WTC11 (cell line): ENCODE data around the gene CC2D1A. TPM values are rescaled to one million over a fixed set of nuclear protein-coding genes. Genes with fewer than 3 reads are reported as not detected.

Experiments used
- ATAC-seq: fragments of 200-7000 bp; cut with Tn5 transposase; 2 replicates; pipeline ENCODE4 v1.10.0; 2021; ENCODE audit warnings: mild to moderate bottlenecking, moderate library complexity
- CTCF ChIA-PET: fragments of 300-600 bp; sonication (Branson Sonifier 250); formaldehyde crosslinking; loops from one replicate; lab custom pipeline; 2021; ENCODE audit warnings: antibody characterized with exemption; lab: Charles Lee
- POLR2A ChIA-PET: fragments of 350-600 bp; sonication (Branson Sonifier 250); formaldehyde crosslinking; loops from one replicate; lab custom pipeline; 2021; ENCODE audit warnings: antibody characterized with exemption; lab: Charles Lee
- DNase-seq: peaks from one replicate; pipeline ENCODE4 v3.0.0; 2021; ENCODE audit warnings: low spot score
- H3K27ac Mint-ChIP-seq: 2 replicates; pipeline ENCODE4 v1.8.0; 2021; ENCODE audit warnings: mixed read lengths
- H3K27me3 Mint-ChIP-seq: 2 replicates; pipeline ENCODE4 v1.8.0; 2021; ENCODE audit warnings: low read depth, mild to moderate bottlenecking, moderate library complexity, mixed read lengths
- H3K36me3 Mint-ChIP-seq: 2 replicates; pipeline ENCODE4 v1.8.0; 2021; ENCODE audit warnings: mixed read lengths
- H3K4me1 Mint-ChIP-seq: 2 replicates; pipeline ENCODE4 v1.8.0; 2022; ENCODE audit warnings: mixed read lengths
- H3K4me3 Mint-ChIP-seq: 2 replicates; pipeline ENCODE4 v1.8.0; 2021; ENCODE audit warnings: mild to moderate bottlenecking, moderate library complexity, mixed read lengths
- H3K9me3 Mint-ChIP-seq: 2 replicates; pipeline ENCODE4 v1.8.0; 2021; ENCODE audit warnings: mixed read lengths
- ARID4B ChIP-seq: sonication (generic); formaldehyde crosslinking; IDR thresholded peaks from 2 replicates; pipeline ENCODE4 v1.8.0; 2023; ENCODE audit warnings: missing genetic modification reagents, mild to moderate bottlenecking, borderline replicate concordance
- FOXK1 ChIP-seq: sonication (generic); formaldehyde crosslinking; IDR thresholded peaks from 2 replicates; pipeline ENCODE4 v1.8.0; 2022; ENCODE audit warnings: mild to moderate bottlenecking, moderate library complexity, missing genetic modification reagents
- IRF2 ChIP-seq: sonication (generic); formaldehyde crosslinking; IDR thresholded peaks from 2 replicates; pipeline ENCODE4 v1.8.0; 2022; ENCODE audit warnings: low read depth, missing genetic modification reagents, borderline replicate concordance
- MYBL2 ChIP-seq: sonication (generic); formaldehyde crosslinking; IDR thresholded peaks from 2 replicates; pipeline ENCODE4 v1.8.1; 2023; ENCODE audit warnings: mild to moderate bottlenecking, moderate library complexity, missing genetic modification reagents
- NFE2L1 ChIP-seq: sonication (generic); formaldehyde crosslinking; IDR thresholded peaks from 2 replicates; pipeline ENCODE4 v1.8.1; 2023; ENCODE audit warnings: missing genetic modification reagents
- RORB ChIP-seq: fragments of 250-450 bp; sonication (Bioruptor Pico); IDR thresholded peaks from 2 replicates; pipeline ENCODE4 v1.9.0; 2021; ENCODE audit warnings: mild to moderate bottlenecking
- SP1 ChIP-seq: sonication (generic); formaldehyde crosslinking; conservative IDR thresholded peaks from 2 replicates; pipeline ENCODE4 v1.8.1; 2022; ENCODE audit warnings: missing genetic modification reagents
- ZMAT4 ChIP-seq: fragments of 250-450 bp; sonication (Bioruptor Pico); IDR thresholded peaks from 2 replicates; pipeline ENCODE4 v1.9.0; 2021; ENCODE audit warnings: mild to moderate bottlenecking
- ZNF219 ChIP-seq: sonication (generic); formaldehyde crosslinking; IDR thresholded peaks from 2 replicates; pipeline ENCODE4 v1.8.0; 2023; ENCODE audit warnings: missing genetic modification reagents, mild to moderate bottlenecking, borderline replicate concordance
- ZNF232 ChIP-seq: sonication (generic); formaldehyde crosslinking; IDR thresholded peaks from 2 replicates; pipeline ENCODE4 v1.8.0; 2022; ENCODE audit warnings: mild to moderate bottlenecking, missing genetic modification reagents
- ZNF281 ChIP-seq: sonication (generic); formaldehyde crosslinking; IDR thresholded peaks from 2 replicates; pipeline ENCODE4 v1.8.0; 2023; ENCODE audit warnings: mild to moderate bottlenecking, missing genetic modification reagents
- ZNF416 ChIP-seq: fragments of 250-450 bp; sonication (Bioruptor Pico); IDR thresholded peaks from 2 replicates; pipeline ENCODE4 v1.9.0; 2021; ENCODE audit warnings: mild to moderate bottlenecking, inconsistent platforms
- total RNA-seq: library from RNA; stranded (reverse); gene quantifications from 3 replicates; pipeline ENCODE4 v1.2.3, GENCODE V29; 2021
- TF ChIP-seq, protein P1 (sequence below): sonication (generic); formaldehyde crosslinking; IDR thresholded peaks from 2 replicates; pipeline ENCODE4 v1.8.0; 2022; ENCODE audit warnings: mild to moderate bottlenecking, missing genetic modification reagents
- TF ChIP-seq, protein P2 (sequence below): sonication (generic); formaldehyde crosslinking; IDR thresholded peaks from 2 replicates; pipeline ENCODE4 v1.8.1; 2023; ENCODE audit warnings: mild to moderate bottlenecking, missing genetic modification reagents, moderate library complexity
- TF ChIP-seq, protein P3 (sequence below): fragments of 250-450 bp; sonication (Bioruptor Pico); IDR thresholded peaks from 2 replicates; pipeline ENCODE4 v1.9.0; 2021; ENCODE audit warnings: mild to moderate bottlenecking, borderline replicate concordance

CC2D1A gene
- total RNA-seq, 1 experiment from 2014 or later: 44.2 TPM

DNA sequence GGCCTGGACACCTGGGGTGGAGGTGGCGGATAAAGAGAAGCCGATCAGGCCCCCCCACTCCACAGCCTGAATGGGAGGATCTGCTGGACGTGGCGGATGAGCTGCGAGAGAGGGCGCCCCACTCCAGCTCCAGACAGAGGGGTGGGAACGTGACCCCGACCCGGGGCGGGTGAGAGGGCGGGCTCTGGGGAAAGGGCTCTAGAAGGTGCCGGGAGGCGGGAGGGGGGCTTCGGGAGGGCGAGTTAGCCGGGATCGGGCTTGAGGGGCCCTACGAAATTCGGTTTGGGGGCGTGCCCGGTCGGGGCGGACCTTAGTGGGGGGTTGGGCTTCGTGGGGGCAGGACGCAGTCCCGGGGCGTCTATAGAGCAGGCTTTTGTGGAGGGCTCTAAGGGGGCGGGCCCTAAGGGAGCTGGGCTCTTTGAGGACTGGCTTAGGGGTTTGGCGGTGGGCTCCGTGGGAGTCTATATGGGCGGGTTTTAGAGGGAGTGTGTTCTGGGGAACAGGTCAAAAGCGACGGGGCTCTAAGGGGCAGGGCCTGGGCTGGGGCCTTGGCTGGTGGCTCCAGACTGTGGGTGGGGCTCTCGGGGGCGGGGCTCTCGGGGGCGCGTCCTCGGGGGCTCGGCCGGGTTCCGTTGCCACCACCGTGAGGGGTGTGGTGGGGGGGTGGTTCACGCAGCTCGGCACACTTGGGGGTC lies 33.2 kb upstream of the CC2D1A start:
- DNase-seq (peak; percentile 89), ATAC-seq (peak; percentile 97)
- ChIA-PET CTCF (interaction anchor here (0.5 to 2.6 kb wide), 30 partner anchors 9 to 907 kb away, joined by 3 to 27 read pairs (median 4); partner anchors contain the start of genes ASF1B, C19orf67, DCAF15 and MISP3), POLR2A (interaction anchor here (0.7 kb wide), 4 partner anchors 26 to 627 kb away, joined by 3 to 11 read pairs (median 6); no protein-coding TSS in a partner anchor)
- TF ChIP-seq, protein P1, sequence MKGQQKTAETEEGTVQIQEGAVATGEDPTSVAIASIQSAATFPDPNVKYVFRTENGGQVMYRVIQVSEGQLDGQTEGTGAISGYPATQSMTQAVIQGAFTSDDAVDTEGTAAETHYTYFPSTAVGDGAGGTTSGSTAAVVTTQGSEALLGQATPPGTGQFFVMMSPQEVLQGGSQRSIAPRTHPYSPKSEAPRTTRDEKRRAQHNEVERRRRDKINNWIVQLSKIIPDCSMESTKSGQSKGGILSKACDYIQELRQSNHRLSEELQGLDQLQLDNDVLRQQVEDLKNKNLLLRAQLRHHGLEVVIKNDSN (CRISPR knock-in tag): peak; percentile 34; the same call in 1 of the 2 replicates
- TF ChIP-seq ZNF416 (CRISPR knock-in tag): no peak
- TF ChIP-seq, protein P2, sequence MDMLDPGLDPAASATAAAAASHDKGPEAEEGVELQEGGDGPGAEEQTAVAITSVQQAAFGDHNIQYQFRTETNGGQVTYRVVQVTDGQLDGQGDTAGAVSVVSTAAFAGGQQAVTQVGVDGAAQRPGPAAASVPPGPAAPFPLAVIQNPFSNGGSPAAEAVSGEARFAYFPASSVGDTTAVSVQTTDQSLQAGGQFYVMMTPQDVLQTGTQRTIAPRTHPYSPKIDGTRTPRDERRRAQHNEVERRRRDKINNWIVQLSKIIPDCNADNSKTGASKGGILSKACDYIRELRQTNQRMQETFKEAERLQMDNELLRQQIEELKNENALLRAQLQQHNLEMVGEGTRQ (CRISPR knock-in tag): peak; percentile 31; the same call in 1 of the 2 replicates
- TF ChIP-seq ZNF219 (CRISPR knock-in tag): no peak
- peak; percentile 29; the same call in 1 of the 2 replicates for TF ChIP-seq ZNF281 (CRISPR knock-in tag)
- Mint-ChIP-seq H3K27me3 (peaks cover 98% of the 10 kb centered on the region), H3K4me1 (peaks cover 7% of the 10 kb centered on the region), H3K27ac (no peak overlapping the region), H3K36me3 (no peaks in the 10 kb centered on the region), H3K9me3 (no peaks in the 10 kb centered on the region), H3K4me3 (peak overlapping the region; percentile 56)

GRCh38 chr19:13873834-13874515 lies 32.0 kb upstream of the CC2D1A start:
- H3K36me3 Mint-ChIP-seq: no peaks in the 10 kb centered on the region
- POLR2A ChIA-PET: no interaction called here
- CTCF ChIA-PET: interaction anchor here (1.0 to 2.6 kb wide), 5 partner anchors 46 to 200 kb away, joined by 3 to 13 read pairs (median 9); partner anchors contain the start of gene MISP3
- H3K27me3 Mint-ChIP-seq: peaks cover 96% of the 10 kb centered on the region
- H3K4me1 Mint-ChIP-seq: peaks cover 7% of the 10 kb centered on the region
- no peak for TF ChIP-seq ZMAT4 (CRISPR knock-in tag)
- no peak for TF ChIP-seq RORB
- TF ChIP-seq NFE2L1: no peak
- no peak for TF ChIP-seq ZNF416 (CRISPR knock-in tag)
- H3K9me3 Mint-ChIP-seq: no peaks in the 10 kb centered on the region
- no peak for ATAC-seq
- no peak for DNase-seq
- peak overlapping the region; percentile 34 for H3K4me3 Mint-ChIP-seq
- no peak overlapping the region for H3K27ac Mint-ChIP-seq

GRCh38 chr19:13875824-13876223 lies 30.2 kb upstream of the CC2D1A start:
- Mint-ChIP-seq H3K4me1 (peaks cover 12% of the 10 kb centered on the region), H3K27ac (no peak overlapping the region), H3K4me3 (no peak overlapping the region), H3K36me3 (no peaks in the 10 kb centered on the region), H3K9me3 (no peaks in the 10 kb centered on the region), H3K27me3 (peaks cover 81% of the 10 kb centered on the region)
- ChIA-PET CTCF (interaction anchor here (1.0 to 1.3 kb wide), 2 partner anchors 183 to 197 kb away, joined by 3 read pairs; partner anchors contain the start of gene MISP3), POLR2A (no interaction called here)
- DNase-seq (no peak), ATAC-seq (no peak)
- no peak for TF ChIP-seq FOXK1
- no peak for TF ChIP-seq MYBL2
- no peak for TF ChIP-seq SP1 (CRISPR knock-in tag)
- TF ChIP-seq IRF2 (CRISPR knock-in tag): no peak
- TF ChIP-seq, protein P3, sequence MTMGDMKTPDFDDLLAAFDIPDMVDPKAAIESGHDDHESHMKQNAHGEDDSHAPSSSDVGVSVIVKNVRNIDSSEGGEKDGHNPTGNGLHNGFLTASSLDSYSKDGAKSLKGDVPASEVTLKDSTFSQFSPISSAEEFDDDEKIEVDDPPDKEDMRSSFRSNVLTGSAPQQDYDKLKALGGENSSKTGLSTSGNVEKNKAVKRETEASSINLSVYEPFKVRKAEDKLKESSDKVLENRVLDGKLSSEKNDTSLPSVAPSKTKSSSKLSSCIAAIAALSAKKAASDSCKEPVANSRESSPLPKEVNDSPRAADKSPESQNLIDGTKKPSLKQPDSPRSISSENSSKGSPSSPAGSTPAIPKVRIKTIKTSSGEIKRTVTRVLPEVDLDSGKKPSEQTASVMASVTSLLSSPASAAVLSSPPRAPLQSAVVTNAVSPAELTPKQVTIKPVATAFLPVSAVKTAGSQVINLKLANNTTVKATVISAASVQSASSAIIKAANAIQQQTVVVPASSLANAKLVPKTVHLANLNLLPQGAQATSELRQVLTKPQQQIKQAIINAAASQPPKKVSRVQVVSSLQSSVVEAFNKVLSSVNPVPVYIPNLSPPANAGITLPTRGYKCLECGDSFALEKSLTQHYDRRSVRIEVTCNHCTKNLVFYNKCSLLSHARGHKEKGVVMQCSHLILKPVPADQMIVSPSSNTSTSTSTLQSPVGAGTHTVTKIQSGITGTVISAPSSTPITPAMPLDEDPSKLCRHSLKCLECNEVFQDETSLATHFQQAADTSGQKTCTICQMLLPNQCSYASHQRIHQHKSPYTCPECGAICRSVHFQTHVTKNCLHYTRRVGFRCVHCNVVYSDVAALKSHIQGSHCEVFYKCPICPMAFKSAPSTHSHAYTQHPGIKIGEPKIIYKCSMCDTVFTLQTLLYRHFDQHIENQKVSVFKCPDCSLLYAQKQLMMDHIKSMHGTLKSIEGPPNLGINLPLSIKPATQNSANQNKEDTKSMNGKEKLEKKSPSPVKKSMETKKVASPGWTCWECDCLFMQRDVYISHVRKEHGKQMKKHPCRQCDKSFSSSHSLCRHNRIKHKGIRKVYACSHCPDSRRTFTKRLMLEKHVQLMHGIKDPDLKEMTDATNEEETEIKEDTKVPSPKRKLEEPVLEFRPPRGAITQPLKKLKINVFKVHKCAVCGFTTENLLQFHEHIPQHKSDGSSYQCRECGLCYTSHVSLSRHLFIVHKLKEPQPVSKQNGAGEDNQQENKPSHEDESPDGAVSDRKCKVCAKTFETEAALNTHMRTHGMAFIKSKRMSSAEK: no peak
- no peak for TF ChIP-seq ARID4B
- no peak for TF ChIP-seq ZNF232
